ENCODE measurements around the gene LDHB. TPM values are rescaled to one million over a fixed set of nuclear protein-coding genes. Genes with fewer than 3 reads are reported as not detected.
"Not testable (repeated sequence)": the region's sequence is repeated elsewhere in the genome, so short reads cannot be mapped to it uniquely, and the experiment has no call there.

The LDHB gene
- polyA plus RNA-seq (ENCODE audit: insufficient read length in 3 of 3) = 1,000 to 10,000 TPM; 1,824 to 1,884 (median 1,835) TPM

DNA sequence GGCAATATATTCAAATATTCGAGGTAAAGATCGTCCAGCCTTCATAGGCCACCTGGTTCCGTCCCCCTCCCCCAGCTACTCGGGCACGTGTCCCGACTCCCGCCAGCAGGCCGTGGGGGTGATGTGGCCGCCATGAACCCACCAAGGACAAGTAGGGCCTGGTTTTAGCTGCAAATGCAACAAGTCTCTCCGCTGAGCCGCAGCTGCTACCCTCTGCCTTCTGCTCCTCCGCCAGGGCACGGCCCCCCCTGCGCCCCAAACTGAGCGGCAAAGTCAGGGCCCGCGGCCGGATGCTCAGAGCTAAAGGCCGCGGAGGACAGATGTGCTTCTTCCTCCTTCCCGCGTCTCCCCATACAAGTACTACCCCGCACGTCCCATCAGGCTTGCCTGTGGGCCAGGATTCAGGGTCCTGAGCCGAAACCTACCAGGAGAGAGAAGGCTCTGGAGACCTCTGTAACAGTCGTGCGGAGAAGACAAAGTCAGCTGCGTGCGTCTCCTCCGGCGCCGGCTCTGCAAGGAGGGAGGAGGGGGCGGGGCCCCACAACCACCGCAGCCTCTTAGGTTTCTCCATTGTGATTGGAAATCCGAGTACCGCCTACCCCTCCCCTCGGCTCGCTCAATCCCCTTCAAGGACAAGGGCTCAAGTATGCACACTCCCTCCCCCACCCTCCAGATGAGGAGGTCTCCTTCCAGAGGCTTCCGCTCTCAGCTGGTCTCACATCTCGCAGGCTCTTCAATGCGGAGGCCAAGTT is at the start of gene LDHB:
Gene LDHB (minus strand): TSS at position 517 of the 752 bp plus-strand sequence. CDS start 3,171 bp downstream, outside the sequence.
- peak; percentile 90 to 94 (median 92) for DNase-seq (ENCODE audit: low read depth in 3 of 3, low spot score in 2 of 3)

GRCh38 chr12:21704847-21705246 is 47.2 kb upstream of the LDHB start:
- no peak for DNase-seq (ENCODE audit: low read depth in 3 of 3, low spot score in 2 of 3)

- DNase-seq (ENCODE audit: low read depth in 3 of 3, low spot score in 2 of 3) = no peak
Measured at GRCh38 chr12:21699851-21700250, 42.2 kb upstream of the LDHB start.

GRCh38 chr12:21697904-21698630 is 40.4 kb upstream of the LDHB start:
- DNase-seq (ENCODE audit: low read depth in 3 of 3, low spot score in 2 of 3) = peak in 2 of 3 donors; percentile 45 to 50

- no peak for DNase-seq (ENCODE audit: low read depth in 3 of 3, low spot score in 2 of 3)
Measured at GRCh38 chr12:21696625-21697024, 39.0 kb upstream of the LDHB start.

DNA sequence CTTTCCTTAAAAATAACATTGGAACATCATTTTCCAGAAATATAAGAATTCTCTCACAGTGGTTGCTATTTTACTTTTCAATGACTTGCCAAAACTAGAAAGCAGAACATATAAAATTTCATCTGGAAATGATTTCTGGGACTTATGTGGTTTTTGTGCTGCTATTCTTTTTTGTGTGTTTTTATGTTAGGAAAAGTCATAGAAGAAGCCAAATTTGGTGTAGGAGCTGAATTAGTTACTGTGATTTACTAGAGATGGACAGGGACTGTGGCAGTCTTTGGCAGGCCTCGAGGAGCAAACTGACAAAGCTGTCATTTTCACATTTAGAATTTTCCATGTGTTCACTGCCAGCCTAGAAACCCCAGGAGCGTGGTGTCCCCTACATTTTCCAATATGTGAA is 38.3 kb upstream of the LDHB start:
- DNase-seq (ENCODE audit: low read depth in 3 of 3, low spot score in 2 of 3) = no peak

GRCh38 chr12:21694660-21695059 is 37.0 kb upstream of the LDHB start:
- no peak for DNase-seq (ENCODE audit: low read depth in 3 of 3, low spot score in 2 of 3)

DNA sequence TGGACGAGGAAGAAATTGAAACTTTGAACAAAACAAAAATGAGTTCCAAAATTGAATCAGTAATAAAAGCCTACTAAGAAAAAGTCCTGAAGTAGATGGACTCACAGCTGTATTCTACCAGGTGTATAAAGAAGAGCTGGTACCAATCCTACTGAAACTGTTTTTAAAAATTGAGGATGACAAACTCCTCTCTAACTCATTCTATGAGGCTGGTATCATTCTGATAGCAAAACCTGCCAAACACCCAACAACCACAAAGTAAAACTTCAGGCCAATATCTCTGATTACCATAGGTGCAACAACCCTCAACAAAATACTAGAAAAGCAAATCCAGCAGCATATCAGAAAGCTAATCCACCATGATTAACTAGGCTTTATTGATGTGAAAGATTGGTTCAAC is 33.9 kb upstream of the LDHB start:
- DNase-seq (ENCODE audit: low read depth in 3 of 3, low spot score in 2 of 3) = no peak

DNA sequence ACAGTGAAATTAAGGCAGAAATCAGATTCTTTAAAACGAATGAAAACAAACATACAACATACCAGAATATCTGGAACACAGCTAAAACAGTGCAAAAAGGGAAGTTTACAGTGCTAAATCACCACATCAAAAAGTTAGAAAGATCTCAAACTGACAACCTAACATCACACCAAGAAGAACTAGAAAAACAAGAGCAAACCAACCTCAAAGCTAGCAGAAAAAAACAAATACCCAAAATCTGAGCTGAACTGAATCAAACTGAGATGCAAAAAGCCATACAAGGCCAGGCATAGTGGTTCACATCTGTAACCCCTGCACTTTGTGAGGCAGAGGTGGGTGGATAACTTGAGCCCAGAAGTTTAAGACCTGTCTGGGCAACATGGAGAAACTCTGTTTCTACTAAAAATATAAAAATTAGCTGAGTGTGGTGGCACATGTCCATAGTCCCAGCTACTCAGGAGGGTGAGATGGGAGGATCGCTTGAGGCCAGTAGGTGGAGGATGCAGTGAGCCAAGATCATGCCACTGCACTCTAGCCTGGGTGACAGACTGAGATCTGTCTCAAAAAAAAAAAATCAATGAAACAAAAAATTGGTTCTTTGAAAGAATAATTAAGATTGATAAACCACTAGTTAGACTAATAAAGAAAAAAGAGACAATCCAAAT is 33.2 kb upstream of the LDHB start:
- no peak for DNase-seq (ENCODE audit: low read depth in 3 of 3, low spot score in 2 of 3)

GRCh38 chr12:21683115-21683514 is 25.5 kb upstream of the LDHB start:
- DNase-seq (ENCODE audit: low read depth in 3 of 3, low spot score in 2 of 3) = no peak

GRCh38 chr12:21678959-21679358 is 21.3 kb upstream of the LDHB start:
- no peak for DNase-seq (ENCODE audit: low read depth in 3 of 3, low spot score in 2 of 3)

GRCh38 chr12:21677622-21678277 is 20.1 kb upstream of the LDHB start:
- DNase-seq (ENCODE audit: low read depth in 3 of 3, low spot score in 2 of 3) = no peak

GRCh38 chr12:21677204-21677603 is 19.6 kb upstream of the LDHB start:
- DNase-seq (ENCODE audit: low read depth in 3 of 3, low spot score in 2 of 3) = no peak

- no peak for DNase-seq (ENCODE audit: low read depth in 3 of 3, low spot score in 2 of 3)
Measured at GRCh38 chr12:21676776-21677175, 19.1 kb upstream of the LDHB start.

- no peak for DNase-seq (ENCODE audit: low read depth in 3 of 3, low spot score in 2 of 3)
Measured at GRCh38 chr12:21675641-21676040, 18.0 kb upstream of the LDHB start.

DNA sequence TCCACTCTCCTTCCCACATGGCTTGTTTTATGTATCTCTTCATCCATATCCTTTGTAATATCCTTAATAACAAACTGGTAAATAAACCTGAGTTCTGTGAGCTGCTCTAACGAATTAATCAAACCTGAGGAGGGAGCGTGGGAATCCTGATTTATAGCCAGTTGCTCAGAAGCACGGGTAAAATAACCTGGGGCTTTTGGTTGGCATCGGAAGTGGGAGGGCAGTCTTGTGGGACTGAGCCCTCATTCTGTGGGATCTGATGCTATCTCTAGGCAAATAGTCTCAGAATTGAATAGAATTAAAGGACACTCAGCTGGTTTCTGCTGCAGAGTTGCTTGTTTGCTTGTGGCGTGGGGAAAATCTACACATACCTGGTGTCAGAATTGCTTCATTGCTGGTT is 17.5 kb upstream of the LDHB start:
- no peak for DNase-seq (ENCODE audit: low read depth in 3 of 3, low spot score in 2 of 3)

GRCh38 chr12:21673830-21674552 is 16.3 kb upstream of the LDHB start:
- DNase-seq (ENCODE audit: low read depth in 3 of 3, low spot score in 2 of 3) = not testable (repeated sequence)

- DNase-seq (ENCODE audit: low read depth in 3 of 3, low spot score in 2 of 3) = no peak
Measured at GRCh38 chr12:21672146-21672545, 14.5 kb upstream of the LDHB start.

DNA sequence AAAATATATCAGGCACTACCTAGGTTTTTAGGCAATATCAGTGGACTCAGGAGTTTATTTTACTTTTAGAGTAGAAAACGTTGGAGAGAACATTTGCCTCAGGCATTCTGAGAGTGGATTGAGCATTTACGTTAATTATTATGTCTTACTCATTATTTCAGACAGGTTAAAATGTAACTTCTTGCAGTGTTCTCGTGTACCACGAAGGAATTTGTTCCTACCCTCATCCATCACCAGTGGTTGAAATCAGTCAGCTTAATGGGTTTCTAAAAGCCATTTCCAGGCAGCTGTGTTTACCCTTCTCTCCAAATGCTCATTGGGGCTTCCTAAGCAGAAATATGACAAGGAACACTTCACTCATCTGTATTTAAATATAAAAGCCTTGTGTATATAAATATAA is 9.1 kb upstream of the LDHB start:
- DNase-seq (ENCODE audit: low read depth in 3 of 3, low spot score in 2 of 3) = peak in 2 of 3 donors; percentile 24 to 27

- no peak for DNase-seq (ENCODE audit: low read depth in 3 of 3, low spot score in 2 of 3)
Measured at GRCh38 chr12:21665816-21666215, 8.2 kb upstream of the LDHB start.
